Smooth muscle cell (in vitro differentiated cells): Measurements from ENCODE around the gene RIMBP2. TPM values are rescaled to one million over a fixed set of nuclear protein-coding genes. Genes with fewer than 3 reads are reported as not detected.

ENCODE experiments used
- DNase-seq: peaks from one replicate; lab custom pipeline; 2025; ENCODE audit not compliant: unreplicated experiment; lab: John Stamatoyannopoulos, UW
- H2AFZ ChIP-seq: fragments of 200-600 bp; sonication (generic); 2 replicates; pipeline ENCODE4 v1.6.0; 2016; ENCODE audit warnings: antibody characterized with exemption, low read depth, mild to moderate bottlenecking
- H3F3A ChIP-seq: fragments of 200-600 bp; sonication (generic); 2 replicates; pipeline ENCODE4 v1.6.0; 2017; ENCODE audit warnings: antibody characterized with exemption, low read depth
- H3K27ac ChIP-seq: fragments of 200-600 bp; sonication (generic); 2 replicates; pipeline ENCODE4 v1.5.1; 2016; ENCODE audit warnings: low read depth, mild to moderate bottlenecking
- H3K27me3 ChIP-seq: fragments of 200-600 bp; sonication (generic); 2 replicates; pipeline ENCODE4 v1.6.1; 2016; ENCODE audit warnings: low read depth, mild to moderate bottlenecking
- H3K36me3 ChIP-seq: fragments of 200-600 bp; sonication (generic); 2 replicates; pipeline ENCODE4 v1.5.1; 2016; ENCODE audit warnings: low read depth
- H3K4me1 ChIP-seq: fragments of 200-600 bp; sonication (generic); 2 replicates; pipeline ENCODE4 v1.5.1; 2016; ENCODE audit warnings: low read depth
- H3K4me2 ChIP-seq: fragments of 200-600 bp; sonication (generic); 2 replicates; pipeline ENCODE4 v1.6.0; 2016; ENCODE audit warnings: mild to moderate bottlenecking
- H3K4me3 ChIP-seq: fragments of 200-600 bp; sonication (generic); 2 replicates; pipeline ENCODE4 v1.5.1; 2016; ENCODE audit warnings: mild to moderate bottlenecking
- H3K79me2 ChIP-seq: fragments of 200-600 bp; sonication (generic); 2 replicates; pipeline ENCODE4 v1.6.0; 2016; ENCODE audit warnings: low read depth, mild to moderate bottlenecking
- H3K9ac ChIP-seq: fragments of 200-600 bp; sonication (generic); 2 replicates; pipeline ENCODE4 v1.6.0; 2016; ENCODE audit warnings: low read depth
- H3K9me3 ChIP-seq: fragments of 200-600 bp; sonication (generic); replicated peaks from 2 replicates; pipeline ENCODE4 v1.5.1; 2016; ENCODE audit warnings: low read depth
- H4K20me1 ChIP-seq: fragments of 200-600 bp; sonication (generic); 2 replicates; pipeline ENCODE4 v1.6.0; 2016; ENCODE audit warnings: low read depth
- CTCF ChIP-seq: fragments of 200-600 bp; sonication (generic); IDR thresholded peaks from 2 replicates; pipeline ENCODE4 v1.5.1; 2017; ENCODE audit warnings: borderline replicate concordance, mild to moderate bottlenecking, antibody characterized with exemption; ENCODE audit not compliant: insufficient read depth, poor library complexity, severe bottlenecking
- WGBS: methylation state at CpG from one replicate; pipeline ENCODE4 v1.1.7; 2016; ENCODE audit warnings: low lambda C conversion rate; 5-methylcytosine and 5-hydroxymethylcytosine counted together
- polyA plus RNA-seq: library from polyadenylated mRNA; unstranded; fragments of >200 nt; fragmentation: Nextera tagmentation; extraction: Ambion mirVana; gene quantifications from 2 replicates; pipeline ENCODE4 v1.2.1, GENCODE V29; 2016
- total RNA-seq: library from RNA; depleted of rRNA; stranded (reverse); fragments of >200 nt; gene quantifications from 2 replicates; pipeline ENCODE4 v1.2.3, GENCODE V29; 2014

The RIMBP2 gene
- total and polyA plus RNA-seq, 2 experiments from 2014 or later, result 2.3 TPM; not detected in 1

GRCh38 chr12:130565189-130565588, 150.9 kb downstream of the RIMBP2 start:
- Histone ChIP-seq H3K4me1 (no peaks in the 10 kb centered on the region), H3K79me2 (no peaks in the 10 kb centered on the region), H3K4me3 (no peak overlapping the region), H3K36me3 (no peaks in the 10 kb centered on the region), H3K27ac (no peak overlapping the region), H3K4me2 (no peak overlapping the region), H3F3A (no peaks in the 10 kb centered on the region), H4K20me1 (no peaks in the 10 kb centered on the region), H3K9me3 (no peaks in the 10 kb centered on the region), H2AFZ (no peak overlapping the region), H3K27me3 (no peaks in the 10 kb centered on the region), H3K9ac (no peak overlapping the region)
- DNase-seq, result no peak
- no peak for TF ChIP-seq CTCF
- WGBS, result 96% methylated on average over 1 of the region's 1 CpG

- 80% methylated on average over 2 of the region's 2 CpGs for WGBS
- Histone ChIP-seq H3F3A (no peaks in the 10 kb centered on the region), H3K79me2 (no peaks in the 10 kb centered on the region), H3K36me3 (no peaks in the 10 kb centered on the region), H2AFZ (no peak overlapping the region), H3K4me3 (no peak overlapping the region), H3K4me1 (no peaks in the 10 kb centered on the region), H3K27me3 (no peaks in the 10 kb centered on the region), H3K9me3 (no peaks in the 10 kb centered on the region), H4K20me1 (no peaks in the 10 kb centered on the region), H3K27ac (no peak overlapping the region), H3K9ac (no peak overlapping the region), H3K4me2 (no peak overlapping the region)
- DNase-seq, result no peak
- TF ChIP-seq CTCF, result no peak
Measured at GRCh38 chr12:130563323-130563722, 152.8 kb downstream of the RIMBP2 start.

GRCh38 chr12:130562716-130563115, 153.4 kb downstream of the RIMBP2 start:
- Histone ChIP-seq H3K4me3 (no peak overlapping the region), H4K20me1 (no peaks in the 10 kb centered on the region), H3K4me2 (no peak overlapping the region), H3K4me1 (no peaks in the 10 kb centered on the region), H3K27ac (no peak overlapping the region), H3K9ac (no peak overlapping the region), H3F3A (no peaks in the 10 kb centered on the region), H3K36me3 (no peaks in the 10 kb centered on the region), H2AFZ (no peak overlapping the region), H3K9me3 (no peaks in the 10 kb centered on the region), H3K27me3 (no peaks in the 10 kb centered on the region), H3K79me2 (no peaks in the 10 kb centered on the region)
- no peak for TF ChIP-seq CTCF
- DNase-seq, result no peak
- 85% methylated on average over 5 of the region's 5 CpGs for WGBS

- Histone ChIP-seq H3K9ac (no peak overlapping the region), H4K20me1 (no peaks in the 10 kb centered on the region), H3K79me2 (no peaks in the 10 kb centered on the region), H3K27ac (no peak overlapping the region), H3K36me3 (no peaks in the 10 kb centered on the region), H3K9me3 (no peaks in the 10 kb centered on the region), H3F3A (no peaks in the 10 kb centered on the region), H3K4me3 (no peak overlapping the region), H3K27me3 (no peaks in the 10 kb centered on the region), H2AFZ (no peak overlapping the region), H3K4me1 (no peaks in the 10 kb centered on the region), H3K4me2 (no peak overlapping the region)
- no peak for DNase-seq
- 83% methylated on average over 11 of the region's 11 CpGs for WGBS
- TF ChIP-seq CTCF, result no peak
Measured at GRCh38 chr12:130560321-130560720, 155.8 kb downstream of the RIMBP2 start.
